GM12874 (cell line): Measurements from ENCODE around the gene CWC27.

Experiments used
- CTCF ChIP-seq: IDR thresholded peaks from 2 replicates; pipeline ENCODE4 v1.5.1; 2011; ENCODE audit warnings: low read depth, mild to moderate bottlenecking, control low read depth, low read length, moderate library complexity; ENCODE audit not compliant: insufficient read depth

CWC27 gene

GRCh38 chr5:64865662-64866061 lies 96.9 kb downstream of the CWC27 start:
- TF ChIP-seq CTCF, result no peak

GRCh38 chr5:64869419-64869818 lies 100.7 kb downstream of the CWC27 start:
- TF ChIP-seq CTCF, result no peak

- no peak for TF ChIP-seq CTCF
Measured at GRCh38 chr5:64872044-64872443, 103.3 kb downstream of the CWC27 start.

GRCh38 chr5:64873441-64873840 lies 104.7 kb downstream of the CWC27 start:
- TF ChIP-seq CTCF, result no peak

GRCh38 chr5:64874753-64875152 lies 106.0 kb downstream of the CWC27 start:
- no peak for TF ChIP-seq CTCF

- no peak for TF ChIP-seq CTCF
Measured at GRCh38 chr5:64876203-64876602, 107.5 kb downstream of the CWC27 start.

- TF ChIP-seq CTCF, result no peak
Measured at GRCh38 chr5:64880821-64881220, 112.1 kb downstream of the CWC27 start.

GRCh38 chr5:64883912-64884311 lies 115.2 kb downstream of the CWC27 start:
- no peak for TF ChIP-seq CTCF
